WTC11 (cell line): ENCODE data around the gene STK32A. TPM values are rescaled to one million over a fixed set of nuclear protein-coding genes. Genes with fewer than 3 reads are reported as not detected.

Experiments
- ATAC-seq: fragments of 200-7000 bp; cut with Tn5 transposase; 2 replicates; pipeline ENCODE4 v1.10.0; 2021; ENCODE audit warnings: mild to moderate bottlenecking, moderate library complexity
- CTCF ChIA-PET: fragments of 300-600 bp; sonication (Branson Sonifier 250); formaldehyde crosslinking; loops from one replicate; lab custom pipeline; 2021; ENCODE audit warnings: antibody characterized with exemption; lab: Charles Lee
- POLR2A ChIA-PET: fragments of 350-600 bp; sonication (Branson Sonifier 250); formaldehyde crosslinking; loops from one replicate; lab custom pipeline; 2021; ENCODE audit warnings: antibody characterized with exemption; lab: Charles Lee
- DNase-seq: peaks from one replicate; pipeline ENCODE4 v3.0.0; 2021; ENCODE audit warnings: low spot score
- H3K27ac Mint-ChIP-seq: 2 replicates; pipeline ENCODE4 v1.8.0; 2021; ENCODE audit warnings: mixed read lengths
- H3K27me3 Mint-ChIP-seq: 2 replicates; pipeline ENCODE4 v1.8.0; 2021; ENCODE audit warnings: low read depth, mild to moderate bottlenecking, moderate library complexity, mixed read lengths
- H3K36me3 Mint-ChIP-seq: 2 replicates; pipeline ENCODE4 v1.8.0; 2021; ENCODE audit warnings: mixed read lengths
- H3K4me1 Mint-ChIP-seq: 2 replicates; pipeline ENCODE4 v1.8.0; 2022; ENCODE audit warnings: mixed read lengths
- H3K4me3 Mint-ChIP-seq: 2 replicates; pipeline ENCODE4 v1.8.0; 2021; ENCODE audit warnings: mild to moderate bottlenecking, moderate library complexity, mixed read lengths
- H3K9me3 Mint-ChIP-seq: 2 replicates; pipeline ENCODE4 v1.8.0; 2021; ENCODE audit warnings: mixed read lengths
- ARID4B ChIP-seq: sonication (generic); formaldehyde crosslinking; IDR thresholded peaks from 2 replicates; pipeline ENCODE4 v1.8.0; 2023; ENCODE audit warnings: missing genetic modification reagents, mild to moderate bottlenecking, borderline replicate concordance
- FOXK1 ChIP-seq: sonication (generic); formaldehyde crosslinking; IDR thresholded peaks from 2 replicates; pipeline ENCODE4 v1.8.0; 2022; ENCODE audit warnings: mild to moderate bottlenecking, moderate library complexity, missing genetic modification reagents
- HMGXB4 ChIP-seq: sonication (generic); formaldehyde crosslinking; IDR thresholded peaks from 2 replicates; pipeline ENCODE4 v1.8.1; 2023; ENCODE audit warnings: mild to moderate bottlenecking, moderate library complexity, missing genetic modification reagents
- NFYB ChIP-seq: sonication (generic); formaldehyde crosslinking; conservative IDR thresholded peaks from 2 replicates; pipeline ENCODE4 v1.8.0; 2022; ENCODE audit warnings: low read depth, missing genetic modification reagents
- NR2C2 ChIP-seq: sonication (generic); formaldehyde crosslinking; IDR thresholded peaks from 2 replicates; pipeline ENCODE4 v1.8.0; 2022; ENCODE audit warnings: mild to moderate bottlenecking, missing genetic modification reagents
- SMAD4 ChIP-seq: sonication (generic); formaldehyde crosslinking; IDR thresholded peaks from 2 replicates; pipeline ENCODE4 v1.8.0; 2022; ENCODE audit warnings: mild to moderate bottlenecking, missing genetic modification reagents
- SOX15 ChIP-seq: fragments of 250-450 bp; sonication (Bioruptor Pico); IDR thresholded peaks from 2 replicates; pipeline ENCODE4 v1.9.0; 2021; ENCODE audit warnings: mild to moderate bottlenecking
- TCF7 ChIP-seq: sonication (generic); formaldehyde crosslinking; IDR thresholded peaks from 2 replicates; pipeline ENCODE4 v1.8.0; 2022; ENCODE audit warnings: mild to moderate bottlenecking, low read depth, missing genetic modification reagents, moderate library complexity
- USF2 ChIP-seq: sonication (generic); formaldehyde crosslinking; IDR thresholded peaks from 2 replicates; pipeline ENCODE4 v1.8.1; 2023; ENCODE audit warnings: mild to moderate bottlenecking, missing genetic modification reagents, moderate library complexity
- ZNF317 ChIP-seq: sonication (generic); formaldehyde crosslinking; IDR thresholded peaks from 2 replicates; pipeline ENCODE4 v1.8.1; 2023; ENCODE audit warnings: low read depth, mild to moderate bottlenecking, moderate library complexity, missing genetic modification reagents, borderline replicate concordance
- ZNF423 ChIP-seq: fragments of 250-450 bp; sonication (Bioruptor Pico); IDR thresholded peaks from 2 replicates; pipeline ENCODE4 v2.1.2; 2022; ENCODE audit warnings: mild to moderate bottlenecking, moderate library complexity
- total RNA-seq: library from RNA; stranded (reverse); gene quantifications from 3 replicates; pipeline ENCODE4 v1.2.3, GENCODE V29; 2021
- TF ChIP-seq, protein P1 (sequence below): sonication (generic); formaldehyde crosslinking; IDR thresholded peaks from 2 replicates; pipeline ENCODE4 v1.8.1; 2023; ENCODE audit warnings: mild to moderate bottlenecking, missing genetic modification reagents
- TF ChIP-seq, protein P2 (sequence below): sonication (generic); formaldehyde crosslinking; IDR thresholded peaks from 2 replicates; pipeline ENCODE4 v1.8.0; 2023; ENCODE audit warnings: mild to moderate bottlenecking, missing genetic modification reagents

Gene STK32A
- total RNA-seq, 1 experiment from 2014 or later = 1.7 TPM

DNA sequence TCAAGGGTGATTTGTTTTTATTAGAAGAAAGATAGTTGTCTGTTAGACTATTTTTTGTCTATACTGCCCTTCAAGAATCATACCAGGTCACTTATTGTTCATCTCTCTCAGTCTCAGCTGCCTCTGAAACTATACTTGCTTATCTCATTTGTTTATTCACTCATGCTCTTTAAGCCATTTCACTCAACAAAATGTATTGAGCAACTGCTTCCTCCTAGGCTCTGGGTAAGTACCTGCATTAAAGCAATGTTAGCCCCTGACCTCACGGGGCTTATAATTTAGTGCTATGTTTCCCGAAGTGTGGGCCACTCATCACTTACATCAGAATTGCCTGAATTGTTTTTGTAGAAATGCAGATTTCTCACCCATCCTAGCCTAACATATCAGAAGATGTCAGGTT is 174.2 kb downstream of the STK32A start:
- ChIA-PET CTCF (no interaction called here), POLR2A (no interaction called here)
- peaks cover 99% of the 10 kb centered on the region for H3K36me3 Mint-ChIP-seq
- no peak for DNase-seq
- H3K27me3 Mint-ChIP-seq = no peaks in the 10 kb centered on the region
- peak overlapping the region; percentile 61; the same call in 1 of the 2 replicates for H3K27ac Mint-ChIP-seq
- TF ChIP-seq SMAD4 (CRISPR knock-in tag) (no peak), USF2 (no peak), HMGXB4 (CRISPR knock-in tag) (no peak), NFYB (CRISPR knock-in tag) (no peak), TCF7 (CRISPR knock-in tag) (no peak)
- no peak for ATAC-seq
- no peaks in the 10 kb centered on the region for H3K4me1 Mint-ChIP-seq
- H3K4me3 Mint-ChIP-seq = no peak overlapping the region
- H3K9me3 Mint-ChIP-seq = no peaks in the 10 kb centered on the region

DNA sequence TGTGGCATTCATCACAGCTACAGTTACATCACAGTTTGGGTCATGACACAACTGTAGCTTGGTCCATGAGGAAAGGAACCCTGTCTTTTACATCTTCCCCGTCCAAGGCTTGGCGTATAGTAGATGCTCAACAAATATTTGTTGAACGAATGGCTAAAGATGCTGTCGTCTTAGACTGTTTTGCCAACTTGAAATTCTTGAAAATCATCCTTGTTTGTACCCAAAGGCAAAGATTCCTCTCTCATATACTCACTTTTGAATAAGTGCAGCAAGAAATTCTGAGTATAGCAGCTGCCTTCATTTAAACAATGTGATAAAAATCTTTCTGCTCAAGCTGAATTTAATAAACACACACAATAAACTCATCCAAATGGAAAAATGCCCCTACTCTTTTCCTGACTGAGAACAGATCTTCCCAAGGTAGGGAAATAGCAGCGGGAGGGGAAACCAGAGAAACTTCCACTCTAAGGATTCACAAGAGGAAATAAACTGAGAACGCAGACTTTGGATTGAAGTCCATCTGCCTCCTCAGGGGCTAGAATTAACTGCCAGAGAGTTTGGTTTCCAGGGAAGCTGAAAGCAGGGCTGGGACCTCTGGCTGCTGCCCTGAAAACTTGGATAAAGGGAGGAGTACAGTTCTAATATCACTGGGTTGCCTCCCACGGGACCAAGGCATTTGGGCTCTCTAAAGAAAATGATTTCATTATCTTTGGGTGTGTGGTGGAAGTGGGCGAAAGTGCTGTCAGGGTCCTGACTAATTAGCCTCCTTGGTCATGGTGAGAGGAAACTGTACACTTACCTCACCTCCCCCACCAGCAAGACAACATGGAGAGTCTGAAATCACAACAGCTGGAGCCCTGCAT is 175.9 kb downstream of the STK32A start:
- no peak overlapping the region for H3K4me3 Mint-ChIP-seq
- TF ChIP-seq, protein P1, sequence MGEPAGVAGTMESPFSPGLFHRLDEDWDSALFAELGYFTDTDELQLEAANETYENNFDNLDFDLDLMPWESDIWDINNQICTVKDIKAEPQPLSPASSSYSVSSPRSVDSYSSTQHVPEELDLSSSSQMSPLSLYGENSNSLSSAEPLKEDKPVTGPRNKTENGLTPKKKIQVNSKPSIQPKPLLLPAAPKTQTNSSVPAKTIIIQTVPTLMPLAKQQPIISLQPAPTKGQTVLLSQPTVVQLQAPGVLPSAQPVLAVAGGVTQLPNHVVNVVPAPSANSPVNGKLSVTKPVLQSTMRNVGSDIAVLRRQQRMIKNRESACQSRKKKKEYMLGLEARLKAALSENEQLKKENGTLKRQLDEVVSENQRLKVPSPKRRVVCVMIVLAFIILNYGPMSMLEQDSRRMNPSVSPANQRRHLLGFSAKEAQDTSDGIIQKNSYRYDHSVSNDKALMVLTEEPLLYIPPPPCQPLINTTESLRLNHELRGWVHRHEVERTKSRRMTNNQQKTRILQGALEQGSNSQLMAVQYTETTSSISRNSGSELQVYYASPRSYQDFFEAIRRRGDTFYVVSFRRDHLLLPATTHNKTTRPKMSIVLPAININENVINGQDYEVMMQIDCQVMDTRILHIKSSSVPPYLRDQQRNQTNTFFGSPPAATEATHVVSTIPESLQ (CRISPR knock-in tag) = no peak
- TF ChIP-seq SOX15 (CRISPR knock-in tag) (no peak), NR2C2 (CRISPR knock-in tag) (no peak), ZNF423 (CRISPR knock-in tag) (no peak), ARID4B (no peak), ZNF317 (CRISPR knock-in tag) (no peak), FOXK1 (CRISPR knock-in tag) (no peak)
- TF ChIP-seq, protein P2, sequence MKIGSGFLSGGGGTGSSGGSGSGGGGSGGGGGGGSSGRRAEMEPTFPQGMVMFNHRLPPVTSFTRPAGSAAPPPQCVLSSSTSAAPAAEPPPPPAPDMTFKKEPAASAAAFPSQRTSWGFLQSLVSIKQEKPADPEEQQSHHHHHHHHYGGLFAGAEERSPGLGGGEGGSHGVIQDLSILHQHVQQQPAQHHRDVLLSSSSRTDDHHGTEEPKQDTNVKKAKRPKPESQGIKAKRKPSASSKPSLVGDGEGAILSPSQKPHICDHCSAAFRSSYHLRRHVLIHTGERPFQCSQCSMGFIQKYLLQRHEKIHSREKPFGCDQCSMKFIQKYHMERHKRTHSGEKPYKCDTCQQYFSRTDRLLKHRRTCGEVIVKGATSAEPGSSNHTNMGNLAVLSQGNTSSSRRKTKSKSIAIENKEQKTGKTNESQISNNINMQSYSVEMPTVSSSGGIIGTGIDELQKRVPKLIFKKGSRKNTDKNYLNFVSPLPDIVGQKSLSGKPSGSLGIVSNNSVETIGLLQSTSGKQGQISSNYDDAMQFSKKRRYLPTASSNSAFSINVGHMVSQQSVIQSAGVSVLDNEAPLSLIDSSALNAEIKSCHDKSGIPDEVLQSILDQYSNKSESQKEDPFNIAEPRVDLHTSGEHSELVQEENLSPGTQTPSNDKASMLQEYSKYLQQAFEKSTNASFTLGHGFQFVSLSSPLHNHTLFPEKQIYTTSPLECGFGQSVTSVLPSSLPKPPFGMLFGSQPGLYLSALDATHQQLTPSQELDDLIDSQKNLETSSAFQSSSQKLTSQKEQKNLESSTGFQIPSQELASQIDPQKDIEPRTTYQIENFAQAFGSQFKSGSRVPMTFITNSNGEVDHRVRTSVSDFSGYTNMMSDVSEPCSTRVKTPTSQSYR (CRISPR knock-in tag) = no peak
- TF ChIP-seq, all 79 proteins: peak for 0
- ATAC-seq (no peak), DNase-seq (no peak)
- POLR2A ChIA-PET = no interaction called here
- peaks cover 99% of the 10 kb centered on the region for H3K36me3 Mint-ChIP-seq
- H3K27me3 Mint-ChIP-seq = no peaks in the 10 kb centered on the region
- no peaks in the 10 kb centered on the region for H3K9me3 Mint-ChIP-seq
- CTCF ChIA-PET = interaction anchor here (1.1 kb wide), 1 partner anchor 168 kb away, joined by 3 read pairs; no protein-coding TSS in a partner anchor
- H3K4me1 Mint-ChIP-seq = no peaks in the 10 kb centered on the region
- H3K27ac Mint-ChIP-seq = no peak overlapping the region
